ENCODE measurements around the gene CPLX4.

The CPLX4 gene

DNA sequence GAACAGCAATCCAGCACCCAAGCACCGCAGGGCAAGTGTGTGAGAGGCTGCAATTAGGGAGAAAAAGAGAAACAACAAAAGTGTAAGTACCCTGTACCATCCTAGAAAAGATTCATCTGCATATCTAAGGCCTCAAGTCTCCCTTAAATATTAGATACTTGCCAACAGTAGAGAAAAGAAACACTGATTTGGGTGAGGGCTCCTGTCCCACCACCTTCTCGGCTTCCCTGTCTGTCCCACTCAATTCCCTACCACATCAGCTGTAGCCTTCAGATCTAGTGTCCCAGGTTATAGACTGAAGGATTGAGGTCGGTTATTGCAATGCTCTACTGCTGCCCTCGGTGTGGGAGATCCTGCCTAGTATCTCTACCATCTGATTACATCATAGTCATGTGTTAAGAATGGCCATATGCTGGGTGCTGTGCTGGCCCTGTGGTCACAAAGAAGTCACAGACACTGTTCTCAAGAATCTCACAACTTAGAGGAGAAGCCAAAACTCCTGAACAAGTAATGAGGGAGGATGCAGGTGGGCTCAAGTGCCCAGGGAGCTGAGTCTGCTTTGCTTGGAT lies 47.7 kb downstream of the CPLX4 start:
- no peak for TF ChIP-seq EZH2 (IDR thresholded peaks at IDR 0.05; ENCODE audit: borderline replicate concordance, low read length)
- TF ChIP-seq, protein P1, sequence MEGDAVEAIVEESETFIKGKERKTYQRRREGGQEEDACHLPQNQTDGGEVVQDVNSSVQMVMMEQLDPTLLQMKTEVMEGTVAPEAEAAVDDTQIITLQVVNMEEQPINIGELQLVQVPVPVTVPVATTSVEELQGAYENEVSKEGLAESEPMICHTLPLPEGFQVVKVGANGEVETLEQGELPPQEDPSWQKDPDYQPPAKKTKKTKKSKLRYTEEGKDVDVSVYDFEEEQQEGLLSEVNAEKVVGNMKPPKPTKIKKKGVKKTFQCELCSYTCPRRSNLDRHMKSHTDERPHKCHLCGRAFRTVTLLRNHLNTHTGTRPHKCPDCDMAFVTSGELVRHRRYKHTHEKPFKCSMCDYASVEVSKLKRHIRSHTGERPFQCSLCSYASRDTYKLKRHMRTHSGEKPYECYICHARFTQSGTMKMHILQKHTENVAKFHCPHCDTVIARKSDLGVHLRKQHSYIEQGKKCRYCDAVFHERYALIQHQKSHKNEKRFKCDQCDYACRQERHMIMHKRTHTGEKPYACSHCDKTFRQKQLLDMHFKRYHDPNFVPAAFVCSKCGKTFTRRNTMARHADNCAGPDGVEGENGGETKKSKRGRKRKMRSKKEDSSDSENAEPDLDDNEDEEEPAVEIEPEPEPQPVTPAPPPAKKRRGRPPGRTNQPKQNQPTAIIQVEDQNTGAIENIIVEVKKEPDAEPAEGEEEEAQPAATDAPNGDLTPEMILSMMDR (IDR thresholded peaks at IDR 0.05; ENCODE audit: low read length) = no peak
- Histone ChIP-seq H3K36me3 (ENCODE audit: insufficient read depth, low read length) (no peaks in the 10 kb centered on the region), H2AFZ (ENCODE audit: low read length) (no peak overlapping the region), H4K20me1 (ENCODE audit: insufficient read depth, low read length) (no peaks in the 10 kb centered on the region), H3K4me2 (ENCODE audit: low read length) (no peak overlapping the region), H3K4me3 (ENCODE audit: low read depth, low read length, poor library complexity, severe bottlenecking) (no peak overlapping the region), H3K27ac (ENCODE audit: low read depth, low read length, poor library complexity, severe bottlenecking) (no peak overlapping the region), H3K9ac (ENCODE audit: low read length) (no peak overlapping the region), H3K4me1 (ENCODE audit: insufficient read depth, low read length, severe bottlenecking) (peaks cover 6% of the 10 kb centered on the region), H3F3A (ENCODE audit: insufficient read depth, low read length) (no peaks in the 10 kb centered on the region), H3K79me2 (ENCODE audit: insufficient read depth, low read length) (no peaks in the 10 kb centered on the region), H3K9me2 (ENCODE audit: low read depth, low read length) (no peaks in the 10 kb centered on the region), H3K9me3 (ENCODE audit: low read length) (no peaks in the 10 kb centered on the region), H3K27me3 (ENCODE audit: insufficient read depth, low read length) (0 out of 2 replicates have a peak, but pooled peaks cover 3% of the 10 kb centered on the region)

DNA sequence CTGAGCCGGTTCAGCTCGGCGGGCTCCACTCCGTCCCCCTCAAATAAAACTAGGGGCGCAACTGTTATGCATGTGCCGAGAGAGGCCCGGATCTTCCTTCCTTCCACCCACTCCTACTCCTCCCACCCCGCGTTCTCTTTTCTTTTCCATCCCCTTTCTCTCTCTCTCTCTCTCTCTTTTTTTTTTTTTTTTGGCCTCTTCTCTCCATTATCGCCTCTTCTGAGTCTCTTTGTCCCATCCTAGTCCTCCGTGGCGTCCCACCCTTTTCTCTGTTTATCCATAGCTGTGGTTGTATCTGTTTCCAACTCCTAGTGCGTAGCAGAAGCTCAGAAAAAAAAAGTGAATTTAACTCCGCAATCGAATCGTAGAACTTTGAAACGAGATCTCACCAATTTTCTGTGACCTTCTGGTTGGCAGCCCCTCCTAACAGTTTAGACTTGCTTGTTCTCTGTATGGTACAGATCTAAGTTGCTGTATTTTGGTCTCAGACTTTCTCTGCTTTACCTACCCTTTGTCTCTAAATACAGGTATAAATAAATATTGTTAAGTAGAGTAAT lies 48.8 kb downstream of the CPLX4 start:
- Histone ChIP-seq H2AFZ (ENCODE audit: low read length) (no peak overlapping the region), H3K27ac (ENCODE audit: low read depth, low read length, poor library complexity, severe bottlenecking) (no peak overlapping the region), H3K4me1 (ENCODE audit: insufficient read depth, low read length, severe bottlenecking) (peaks cover 6% of the 10 kb centered on the region), H3K9me3 (ENCODE audit: low read length) (no peaks in the 10 kb centered on the region), H3F3A (ENCODE audit: insufficient read depth, low read length) (no peaks in the 10 kb centered on the region), H3K27me3 (ENCODE audit: insufficient read depth, low read length) (0 out of 2 replicates have a peak, but pooled peaks cover 3% of the 10 kb centered on the region), H3K36me3 (ENCODE audit: insufficient read depth, low read length) (no peaks in the 10 kb centered on the region), H3K79me2 (ENCODE audit: insufficient read depth, low read length) (no peaks in the 10 kb centered on the region), H3K9me2 (ENCODE audit: low read depth, low read length) (no peaks in the 10 kb centered on the region), H4K20me1 (ENCODE audit: insufficient read depth, low read length) (no peaks in the 10 kb centered on the region), H3K4me3 (ENCODE audit: low read depth, low read length, poor library complexity, severe bottlenecking) (peak overlapping the region; percentile 39), H3K4me2 (ENCODE audit: low read length) (peak overlapping the region; percentile 44; the same call in 1 of the 2 replicates), H3K9ac (ENCODE audit: low read length) (no peak overlapping the region)
- TF ChIP-seq, protein P1 (IDR thresholded peaks at IDR 0.05; ENCODE audit: low read length) = no peak
- no peak for TF ChIP-seq EZH2 (IDR thresholded peaks at IDR 0.05; ENCODE audit: borderline replicate concordance, low read length)

DNA sequence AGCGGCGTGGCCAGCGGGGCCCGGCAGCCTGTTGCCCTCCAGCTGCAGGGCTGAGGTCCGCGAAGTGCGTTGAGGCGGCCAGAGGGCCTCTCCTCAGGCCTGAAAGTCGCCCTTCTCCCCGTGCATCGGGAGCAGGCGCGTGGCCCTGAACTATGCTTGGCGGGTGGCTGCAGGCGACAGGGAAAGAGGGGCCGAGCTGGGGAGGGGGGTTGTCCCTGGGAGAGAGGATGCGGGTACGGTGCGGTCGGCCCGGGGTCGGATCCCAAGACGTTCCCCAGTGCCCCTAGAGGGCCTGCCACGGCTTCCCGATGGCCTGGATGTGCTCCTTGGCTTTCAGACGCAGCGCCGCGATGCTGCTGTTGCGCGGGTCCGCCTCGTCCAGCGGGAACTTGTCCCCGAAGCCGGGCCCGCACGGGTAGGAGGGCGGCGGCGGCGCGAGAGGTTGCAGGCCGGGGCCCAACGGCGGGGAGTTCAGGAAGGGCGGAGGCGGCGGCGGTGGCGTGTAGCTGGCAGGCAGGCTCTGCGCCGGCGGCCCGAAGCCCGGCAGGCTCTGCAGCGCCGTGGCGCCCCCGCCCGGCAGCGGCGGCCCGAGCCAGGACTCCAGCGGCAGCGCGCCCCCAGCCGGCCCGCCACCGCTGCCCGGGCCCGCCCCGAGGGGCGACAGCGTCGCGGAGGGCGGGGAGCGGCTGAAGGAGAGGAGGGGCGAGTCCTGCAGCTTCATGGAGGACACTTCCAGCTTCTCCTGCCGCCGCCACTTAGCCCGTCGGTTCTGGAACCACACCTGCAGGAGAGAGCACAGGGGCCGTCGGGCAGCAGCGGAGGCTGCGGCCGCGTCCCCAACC lies 49.5 kb downstream of the CPLX4 start:
- H3K4me1 ChIP-seq (ENCODE audit: insufficient read depth, low read length, severe bottlenecking) = peaks cover 6% of the 10 kb centered on the region
- peak overlapping the region; percentile 39 for H3K4me3 ChIP-seq (ENCODE audit: low read depth, low read length, poor library complexity, severe bottlenecking)
- no peak overlapping the region for H2AFZ ChIP-seq (ENCODE audit: low read length)
- TF ChIP-seq, protein P1 (IDR thresholded peaks at IDR 0.05; ENCODE audit: low read length) = no peak
- no peak for TF ChIP-seq EZH2 (IDR thresholded peaks at IDR 0.05; ENCODE audit: borderline replicate concordance, low read length)
- no peak overlapping the region for H3K27ac ChIP-seq (ENCODE audit: low read depth, low read length, poor library complexity, severe bottlenecking)
- H4K20me1 ChIP-seq (ENCODE audit: insufficient read depth, low read length) = no peaks in the 10 kb centered on the region
- H3K9ac ChIP-seq (ENCODE audit: low read length) = no peak overlapping the region
- no peaks in the 10 kb centered on the region for H3K36me3 ChIP-seq (ENCODE audit: insufficient read depth, low read length)
- peak overlapping the region; percentile 44; the same call in 1 of the 2 replicates for H3K4me2 ChIP-seq (ENCODE audit: low read length)
- H3F3A ChIP-seq (ENCODE audit: insufficient read depth, low read length) = no peaks in the 10 kb centered on the region
- H3K9me2 ChIP-seq (ENCODE audit: low read depth, low read length) = no peaks in the 10 kb centered on the region
- 0 out of 2 replicates have a peak, but pooled peaks cover 3% of the 10 kb centered on the region for H3K27me3 ChIP-seq (ENCODE audit: insufficient read depth, low read length)
- H3K79me2 ChIP-seq (ENCODE audit: insufficient read depth, low read length) = no peaks in the 10 kb centered on the region
- H3K9me3 ChIP-seq (ENCODE audit: low read length) = no peaks in the 10 kb centered on the region
